Duodenal mucosa (tissue), 2 donors: ENCODE data around the gene SLC25A23.

Source experiments
- H3K27ac ChIP-seq: one replicate; pipeline ENCODE4 v1.7.0; 2013; ENCODE audit warnings: low read depth, low read length
- H3K27me3 ChIP-seq, 2 donors: one replicate each; pipeline ENCODE4 v1.7.0; 2013; ENCODE audit warnings: low read length in 2 of 2, control low read depth in 1 of 2; ENCODE audit not compliant: insufficient read depth in 2 of 2, control insufficient read depth in 1 of 2
- H3K36me3 ChIP-seq, 2 donors: one replicate each; pipeline ENCODE4 v1.7.0; 2013; ENCODE audit warnings: low read length in 2 of 2, control low read depth in 1 of 2; ENCODE audit not compliant: insufficient read depth in 2 of 2, control insufficient read depth in 1 of 2
- H3K4me1 ChIP-seq, 2 donors: one replicate each; pipeline ENCODE4 v1.7.0; 2013; ENCODE audit warnings: low read length in 2 of 2, control low read depth in 1 of 2; ENCODE audit not compliant: insufficient read depth in 2 of 2, control insufficient read depth in 1 of 2
- H3K4me3 ChIP-seq, 2 donors: one replicate each; pipeline ENCODE4 v1.7.0; 2013; ENCODE audit warnings: low read length in 2 of 2, low read depth in 1 of 2
- H3K9ac ChIP-seq, 2 donors: one replicate each; pipeline ENCODE4 v1.7.0; 2013; ENCODE audit warnings: low read length in 2 of 2, low read depth in 1 of 2
- H3K9me3 ChIP-seq, 2 donors: one replicate each; pipeline ENCODE4 v1.7.0; 2013; ENCODE audit warnings: low read length in 2 of 2, control low read depth in 1 of 2; ENCODE audit not compliant: control insufficient read depth in 1 of 2

The SLC25A23 gene

DNA sequence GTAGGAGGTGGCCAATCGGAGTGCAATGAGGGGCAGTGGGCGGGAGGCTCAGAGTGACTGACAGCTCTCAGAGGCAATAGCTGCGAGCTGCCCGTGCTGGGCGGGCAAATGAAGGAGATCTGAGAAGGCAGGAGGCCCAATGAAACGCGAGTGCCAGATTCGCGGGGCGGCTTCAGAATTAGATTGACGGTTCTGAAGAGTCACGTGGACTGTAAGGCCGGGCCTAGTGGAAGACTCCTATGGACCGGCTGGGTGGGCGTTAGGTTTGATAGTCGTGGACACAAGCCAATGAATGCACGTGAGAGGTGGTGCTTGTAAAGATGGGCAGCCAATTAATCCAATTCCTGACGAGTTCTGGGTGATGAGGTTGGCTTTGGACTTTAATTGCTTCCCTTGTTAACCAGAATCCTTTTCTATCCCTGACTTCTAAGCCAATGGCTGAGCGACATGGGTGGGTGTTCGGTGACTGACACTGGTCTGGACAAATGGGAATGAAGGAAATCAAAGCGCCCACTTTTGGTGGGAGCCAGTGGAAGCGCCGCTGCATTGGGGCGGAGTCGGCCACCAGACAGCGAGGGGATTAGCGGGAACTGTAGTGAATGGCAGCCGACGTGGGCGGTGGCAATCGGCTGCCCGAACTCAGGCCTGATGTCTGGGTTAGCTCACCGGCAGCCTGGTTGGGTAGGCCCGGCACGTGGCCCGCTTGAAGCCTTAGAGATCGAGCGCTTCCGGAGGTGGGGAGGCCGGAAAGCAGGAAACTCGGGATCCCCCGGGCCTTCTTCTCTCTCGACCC, 34.5 kb downstream of the SLC25A23 start:
- peaks cover 0 to 3% of the 10 kb centered on the region in 2 donors for H3K27me3 ChIP-seq
- peaks cover 0 to 18% of the 10 kb centered on the region in 2 donors for H3K36me3 ChIP-seq
- H3K9ac ChIP-seq: no peak overlapping the region
- no peaks in the 10 kb centered on the region for H3K9me3 ChIP-seq
- peak overlapping the region; percentile 32 for H3K27ac ChIP-seq
- H3K4me1 ChIP-seq: peaks cover 21 to 25% of the 10 kb centered on the region in 2 donors
- H3K4me3 ChIP-seq: peak overlapping the region; percentile 26 to 45

- peak within 1 kb of the TSS; percentile 91 to 96 for H3K4me3 ChIP-seq
- H3K9me3 ChIP-seq: no peaks in the 10 kb centered on the region
- peak within 1 kb of the TSS; percentile 75 to 82 for H3K9ac ChIP-seq
- peaks cover 21 to 25% of the 10 kb centered on the region in 2 donors for H3K4me1 ChIP-seq
- no peaks in the 10 kb centered on the region for H3K27me3 ChIP-seq
- H3K27ac ChIP-seq: peak within 1 kb of the TSS; percentile 32
- peaks cover 4 to 26% of the 10 kb centered on the region in 2 donors for H3K36me3 ChIP-seq
These were observed 35.2 kb downstream of the SLC25A23 start, which contains the start of gene KHSRP for GRCh38 chr19:6424195-6424938. Gene KHSRP, minus strand, starts transcription at chr19:6424811. Its CDS starts 110 bp downstream, at chr19:6424701.

DNA sequence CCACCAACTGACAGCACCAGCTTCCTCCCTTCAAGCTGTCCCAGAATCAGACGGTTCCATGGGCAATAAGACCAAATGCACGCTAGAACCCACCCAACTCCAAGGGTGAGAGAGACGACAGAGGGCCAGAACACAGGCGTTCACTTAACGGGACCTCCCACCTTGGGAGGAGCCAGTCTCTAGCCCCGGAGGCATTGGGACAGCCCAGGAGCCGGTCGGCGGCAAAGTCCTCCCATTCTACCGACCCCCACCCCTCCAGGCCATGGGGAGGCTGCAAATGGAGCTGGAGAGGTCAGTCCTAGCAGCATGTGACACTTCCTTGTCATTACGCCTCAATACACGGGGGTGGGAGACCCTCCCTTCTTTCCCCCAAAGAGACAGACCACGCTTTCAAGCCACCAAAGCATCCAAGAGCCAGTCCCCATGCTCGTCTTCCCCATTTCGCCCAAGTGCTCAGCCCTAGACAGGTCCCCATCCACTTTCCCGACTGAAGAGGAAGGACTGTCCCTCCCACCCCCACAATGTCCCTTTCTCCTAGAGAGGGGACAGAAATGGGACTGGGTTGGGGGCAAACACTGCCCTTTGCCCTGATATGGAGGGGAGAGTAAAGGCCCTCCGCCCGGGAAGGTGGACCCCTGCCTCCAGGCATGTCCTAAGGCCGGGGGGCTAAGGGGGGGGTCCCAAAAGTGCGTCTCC, 35.9 kb downstream of the SLC25A23 start:
- Histone ChIP-seq H3K9me3 (no peaks in the 10 kb centered on the region), H3K4me1 (peaks cover 21 to 25% of the 10 kb centered on the region in 2 donors), H3K4me3 (peak overlapping the region; percentile 91 to 96), H3K27me3 (no peaks in the 10 kb centered on the region), H3K27ac (peak overlapping the region; percentile 22), H3K36me3 (peaks cover 11 to 33% of the 10 kb centered on the region in 2 donors), H3K9ac (peak overlapping the region; percentile 75 to 82)

- Histone ChIP-seq H3K27ac (no peak overlapping the region), H3K9ac (no peak overlapping the region), H3K4me3 (no peak overlapping the region), H3K4me1 (peaks cover 21 to 25% of the 10 kb centered on the region in 2 donors), H3K27me3 (no peaks in the 10 kb centered on the region), H3K9me3 (no peaks in the 10 kb centered on the region), H3K36me3 (peaks cover 30 to 56% of the 10 kb centered on the region in 2 donors)
These were observed 38.2 kb downstream of the SLC25A23 start for GRCh38 chr19:6421075-6422014.

DNA sequence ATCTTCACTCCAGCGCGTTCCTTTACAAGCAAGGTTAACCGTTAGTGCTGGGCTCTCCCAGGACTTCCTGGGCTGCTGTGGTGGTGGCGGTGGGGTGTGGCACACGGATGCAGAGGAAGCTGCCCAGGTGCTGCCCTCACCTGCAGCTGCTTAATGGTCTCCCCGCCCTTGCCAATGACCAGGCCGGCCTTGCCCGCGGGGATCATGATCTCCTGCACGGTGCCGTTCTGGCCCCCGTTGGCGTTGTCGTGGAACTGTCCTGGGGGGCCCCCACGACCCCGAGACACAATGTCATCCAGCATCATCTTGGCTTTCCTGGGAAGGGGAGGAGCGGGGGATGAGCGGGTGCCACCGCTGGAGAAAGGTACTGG, 41.0 kb downstream of the SLC25A23 start:
- no peak overlapping the region for H3K27ac ChIP-seq
- no peak overlapping the region for H3K4me3 ChIP-seq
- no peak overlapping the region for H3K9ac ChIP-seq
- H3K36me3 ChIP-seq: peaks cover 42 to 75% of the 10 kb centered on the region in 2 donors
- peaks cover 16 to 18% of the 10 kb centered on the region in 2 donors for H3K4me1 ChIP-seq
- H3K27me3 ChIP-seq: no peaks in the 10 kb centered on the region
- H3K9me3 ChIP-seq: no peaks in the 10 kb centered on the region

DNA sequence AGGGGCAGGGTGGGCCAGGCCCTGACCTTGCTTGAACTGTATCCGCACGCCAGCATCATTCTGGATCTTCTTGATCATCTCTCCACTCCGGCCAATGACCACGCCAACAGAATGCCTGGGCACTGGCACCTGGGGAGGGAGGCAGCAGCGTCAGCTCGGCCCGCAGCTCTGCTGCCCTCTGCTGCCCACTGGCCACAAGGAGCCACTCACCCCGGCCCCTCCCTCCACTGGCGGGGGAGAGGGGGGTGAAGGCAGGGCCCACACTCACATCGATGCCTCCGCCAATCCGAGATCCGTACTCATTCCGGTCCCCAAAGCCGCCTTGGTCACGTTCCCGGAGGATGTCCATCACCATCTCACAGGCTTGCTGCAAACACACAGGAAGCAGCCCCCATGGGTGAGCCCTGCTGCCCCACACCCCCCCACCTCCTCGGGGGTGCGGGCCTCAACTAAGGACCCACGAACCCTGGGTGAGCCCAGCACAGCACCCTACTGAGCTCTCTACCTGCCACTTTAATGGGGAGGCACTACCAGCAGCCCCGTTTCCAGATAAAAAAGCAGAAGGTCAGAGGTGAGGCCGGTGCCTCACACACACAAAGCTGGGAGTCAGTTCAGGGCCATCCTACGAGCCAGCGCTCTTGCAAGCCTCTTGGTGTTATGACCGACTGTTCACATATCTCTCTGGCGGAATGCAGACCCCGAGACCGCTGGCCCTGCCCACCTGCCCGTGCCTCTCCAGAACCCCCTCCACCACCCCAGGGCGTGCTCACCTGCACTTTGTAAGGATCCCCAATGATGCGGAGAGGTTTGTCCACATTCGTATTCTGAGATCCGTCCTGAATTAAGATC, 41.7 kb downstream of the SLC25A23 start:
- no peaks in the 10 kb centered on the region for H3K27me3 ChIP-seq
- H3K27ac ChIP-seq: no peak overlapping the region
- no peak overlapping the region for H3K9ac ChIP-seq
- no peaks in the 10 kb centered on the region for H3K9me3 ChIP-seq
- H3K36me3 ChIP-seq: peaks cover 42 to 75% of the 10 kb centered on the region in 2 donors
- H3K4me3 ChIP-seq: no peak overlapping the region
- H3K4me1 ChIP-seq: peaks cover 10 to 12% of the 10 kb centered on the region in 2 donors

DNA sequence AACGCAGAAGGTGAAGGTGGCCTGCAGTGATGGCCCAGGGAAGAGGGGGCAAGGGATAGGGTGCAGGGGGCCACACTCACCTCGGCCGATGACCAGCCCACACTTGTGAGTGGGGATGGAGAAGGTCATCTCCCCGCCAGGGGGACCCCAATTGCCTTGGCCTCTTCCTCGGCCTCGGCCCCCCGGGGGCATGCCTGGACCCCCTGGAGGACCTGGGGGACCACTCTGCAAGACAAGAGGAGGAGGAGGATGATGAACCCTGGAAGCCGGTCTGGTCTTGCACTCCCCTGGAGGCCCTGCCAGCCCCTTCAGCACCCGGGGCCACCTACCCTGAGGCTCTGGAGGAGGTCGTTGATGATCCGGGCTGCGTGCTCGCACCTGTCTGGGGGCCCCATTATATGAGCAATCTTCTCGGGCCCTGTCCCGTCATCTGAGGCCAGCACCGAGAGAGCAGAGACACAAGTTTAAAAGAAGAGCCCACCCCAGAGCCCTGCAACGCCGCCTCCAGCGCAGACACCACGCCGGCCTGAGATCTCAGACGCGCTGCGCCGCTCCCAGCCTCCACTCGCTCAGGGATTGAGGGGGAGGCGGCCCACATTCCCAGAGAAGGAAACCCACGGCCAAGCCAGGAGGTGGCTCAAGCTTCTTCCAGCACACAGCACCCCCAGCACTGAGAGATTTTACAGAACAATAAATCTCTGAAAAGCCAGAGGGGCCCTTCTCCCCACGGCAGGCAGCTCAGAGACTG, 42.8 kb downstream of the SLC25A23 start:
- Histone ChIP-seq H3K4me3 (no peak overlapping the region), H3K36me3 (peaks cover 42 to 74% of the 10 kb centered on the region in 2 donors), H3K9me3 (no peaks in the 10 kb centered on the region), H3K4me1 (peaks cover 0 to 7% of the 10 kb centered on the region in 2 donors), H3K9ac (no peak overlapping the region), H3K27ac (no peak overlapping the region), H3K27me3 (no peaks in the 10 kb centered on the region)

DNA sequence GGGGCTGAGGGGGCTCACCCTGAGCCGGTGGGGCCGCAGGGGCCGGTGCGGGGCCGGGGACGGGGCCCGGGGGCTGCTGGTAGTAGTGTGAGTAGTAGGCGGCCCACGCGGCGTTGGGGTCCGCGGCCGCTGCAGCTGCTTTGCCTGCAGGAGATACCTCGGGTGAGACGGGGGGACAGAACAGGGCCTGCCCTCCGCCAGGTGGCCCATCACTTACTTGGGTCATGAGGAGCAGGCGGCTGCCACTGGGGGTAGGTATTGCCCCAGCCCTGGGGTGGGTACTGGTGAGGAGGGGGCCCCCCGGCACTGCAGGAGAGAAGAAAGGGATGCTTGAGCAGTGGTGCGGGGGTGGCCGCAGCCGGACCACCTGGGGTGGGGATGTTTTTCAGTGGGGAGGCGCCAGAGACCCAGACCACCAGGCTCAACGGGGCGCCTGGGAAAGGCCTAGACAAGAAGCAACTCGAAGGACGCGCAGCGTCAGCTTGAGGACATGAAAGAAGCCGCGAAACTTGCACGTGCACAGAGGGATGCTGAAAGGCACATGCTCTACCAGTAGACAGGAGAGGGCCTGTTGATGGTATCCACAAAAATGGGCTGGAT, 43.9 kb downstream of the SLC25A23 start:
- Histone ChIP-seq H3K36me3 (peaks cover 42 to 62% of the 10 kb centered on the region in 2 donors), H3K27me3 (no peaks in the 10 kb centered on the region), H3K4me1 (peaks cover 0 to 7% of the 10 kb centered on the region in 2 donors), H3K9ac (no peak overlapping the region), H3K4me3 (no peak overlapping the region), H3K9me3 (no peaks in the 10 kb centered on the region), H3K27ac (no peak overlapping the region)
